Placental pericyte (primary cell): ENCODE results near the gene SEC61B. TPM values are rescaled to one million over a fixed set of nuclear protein-coding genes. Genes with fewer than 3 reads are reported as not detected.

Experiments used
- small RNA-seq: library from RNA; depleted of rRNA; stranded (forward); fragments of <200 nt; gene quantifications from one replicate; pipeline ENCODE3, GENCODE V24; 2012; ENCODE audit warnings: low replicate concordance
- total RNA-seq: library from RNA; depleted of rRNA; stranded (reverse); fragments of >200 nt; gene quantifications from 2 replicates; pipeline ENCODE4 v1.2.3, GENCODE V29; 2012

The SEC61B gene
- 96.9 and 110 TPM in 2 replicates for total RNA-seq

GRCh38 chr9:99221621-99222415 lies at the start of gene SEC61B, which contains the start of gene ALG2:
Gene SEC61B (plus strand): TSS chr9:99222282. CDS start chr9:99222364, 82 bp downstream.
Gene ALG2 (minus strand): TSS chr9:99221942. CDS start chr9:99221894, 48 bp downstream.

Small RNAs within 50 kb of the gene (small RNA-seq; reads per million reads assigned to genes)
- not detected for gene RN7SL794P

Other genes with a start within 250 kb of the SEC61B start
- gene TGFBR1, start 117.2 kb upstream of the SEC61B start, total RNA-seq: 55.4 and 136 TPM in 2 replicates
- gene ALG2, start 340 bp upstream of the SEC61B start, total RNA-seq: 57.6 and 96.7 TPM in 2 replicates